HG03378 (cell line): ENCODE measurements around the gene TNS3.

Experiments
- ATAC-seq: cut with Tn5 transposase; IDR thresholded peaks from one replicate; pipeline ENCODE4 v1.9.1; 2021; ENCODE audit warnings: mild to moderate bottlenecking, moderate library complexity; ENCODE audit not compliant: unreplicated experiment

The TNS3 gene

DNA sequence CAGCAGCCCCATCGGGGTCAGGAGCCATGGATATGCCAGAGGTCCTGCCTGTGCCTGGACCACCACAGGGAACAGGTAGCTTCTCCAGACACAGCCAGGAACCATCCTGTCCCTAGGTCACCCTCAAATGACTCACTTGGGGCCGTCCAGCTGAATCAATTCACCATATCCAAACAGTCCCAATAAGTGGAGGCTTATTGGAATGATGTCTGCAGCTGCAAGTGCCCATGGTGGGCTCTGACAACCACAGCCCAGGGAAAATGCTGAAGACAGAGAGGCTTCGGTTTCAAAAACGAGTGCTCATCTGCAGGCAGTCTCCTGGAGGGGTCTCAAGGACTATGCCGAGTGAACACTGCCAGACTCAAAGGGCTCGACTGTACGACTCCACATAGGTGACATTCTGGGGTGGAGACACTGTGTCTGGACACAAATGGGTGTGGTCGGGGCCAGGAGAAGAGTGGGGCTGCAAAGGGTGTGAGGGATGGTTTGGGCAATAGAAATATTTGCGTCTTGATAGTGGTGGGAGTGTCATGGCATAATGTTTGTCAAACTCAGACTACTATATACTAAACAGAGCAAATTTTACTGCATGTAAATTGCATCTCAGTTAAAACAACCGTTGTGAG is 204.8 kb downstream of the TNS3 start:
- ATAC-seq, result no peak

GRCh38 chr7:47375121-47375938 is 206.6 kb downstream of the TNS3 start:
- no peak for ATAC-seq

DNA sequence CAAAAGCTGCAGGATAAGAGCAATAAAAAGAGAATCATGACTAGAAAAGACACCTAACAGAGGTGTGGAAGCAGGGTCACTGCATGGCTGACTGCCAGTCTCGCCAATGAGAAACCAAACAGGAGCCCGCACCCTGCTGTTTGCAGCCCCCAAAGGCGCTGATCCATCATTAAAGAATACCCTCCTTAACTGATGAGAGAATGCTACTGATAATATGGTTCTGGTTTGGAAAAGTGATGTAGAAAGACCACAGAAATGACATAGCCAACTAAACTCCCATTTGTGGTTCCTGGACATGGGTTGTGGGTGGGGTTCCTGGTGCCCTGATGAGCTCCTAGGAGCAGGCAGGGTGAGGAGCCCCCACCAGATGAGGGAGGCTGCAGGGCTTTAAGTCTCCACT is 207.4 kb downstream of the TNS3 start:
- no peak for ATAC-seq

DNA sequence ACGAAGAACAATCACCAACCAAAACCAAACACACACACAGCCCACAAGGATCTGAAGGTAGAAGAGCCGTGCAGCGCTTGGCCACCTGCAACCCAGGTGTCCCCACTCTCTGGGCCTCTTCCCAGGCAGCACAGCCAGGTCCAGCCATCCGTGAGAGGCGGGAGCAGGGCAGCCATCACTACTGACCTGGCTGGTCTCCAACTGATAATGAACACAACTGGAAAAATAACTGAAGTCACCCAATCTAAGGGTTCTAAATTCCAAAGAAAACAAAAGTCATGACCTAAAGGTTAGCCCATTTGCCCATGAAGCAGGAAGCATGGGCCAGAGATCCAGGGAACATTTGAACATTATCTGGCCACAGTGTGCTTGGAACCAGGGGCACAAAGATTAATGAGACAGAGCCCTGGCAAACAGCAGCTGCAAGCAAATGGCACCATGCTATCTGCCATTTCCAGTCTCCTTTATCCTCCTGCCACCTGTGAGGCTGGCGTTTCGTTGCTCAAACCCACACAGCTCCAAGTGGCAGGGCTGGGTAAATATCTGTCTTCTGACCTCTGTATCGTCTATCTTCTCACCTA is 207.9 kb downstream of the TNS3 start:
- ATAC-seq, result no peak

DNA sequence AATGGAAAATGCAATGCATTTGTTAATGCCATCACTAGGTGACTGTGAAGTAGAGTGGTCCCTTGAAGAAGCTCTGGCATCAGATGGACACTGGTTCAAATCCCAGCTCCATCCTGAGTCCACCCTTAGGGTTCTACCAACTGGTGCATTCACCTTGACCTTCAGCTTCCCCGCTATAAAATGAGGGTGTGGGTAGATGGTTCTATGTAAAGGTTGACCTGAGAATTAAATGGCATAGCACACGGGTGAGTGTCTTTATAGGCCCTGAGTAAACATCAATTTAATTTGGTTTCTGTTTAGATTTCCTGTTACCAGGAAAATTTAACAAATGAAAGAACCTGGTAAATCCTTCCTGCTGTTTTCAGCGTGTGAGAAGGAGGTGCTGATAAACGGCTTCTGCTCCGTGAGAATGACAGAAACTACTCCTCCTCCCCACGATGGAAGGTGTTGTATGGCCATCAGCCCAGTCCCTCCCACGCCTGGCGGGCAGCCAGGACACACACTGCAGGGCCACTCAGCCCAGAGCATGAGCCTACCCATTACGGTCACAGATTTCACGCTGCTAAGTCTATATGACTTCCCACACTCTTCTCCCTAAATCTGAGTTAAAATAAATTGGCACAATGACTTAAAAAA is 210.1 kb downstream of the TNS3 start:
- no peak for ATAC-seq

GRCh38 chr7:47371317-47371716 is 210.6 kb downstream of the TNS3 start:
- ATAC-seq, result no peak

DNA sequence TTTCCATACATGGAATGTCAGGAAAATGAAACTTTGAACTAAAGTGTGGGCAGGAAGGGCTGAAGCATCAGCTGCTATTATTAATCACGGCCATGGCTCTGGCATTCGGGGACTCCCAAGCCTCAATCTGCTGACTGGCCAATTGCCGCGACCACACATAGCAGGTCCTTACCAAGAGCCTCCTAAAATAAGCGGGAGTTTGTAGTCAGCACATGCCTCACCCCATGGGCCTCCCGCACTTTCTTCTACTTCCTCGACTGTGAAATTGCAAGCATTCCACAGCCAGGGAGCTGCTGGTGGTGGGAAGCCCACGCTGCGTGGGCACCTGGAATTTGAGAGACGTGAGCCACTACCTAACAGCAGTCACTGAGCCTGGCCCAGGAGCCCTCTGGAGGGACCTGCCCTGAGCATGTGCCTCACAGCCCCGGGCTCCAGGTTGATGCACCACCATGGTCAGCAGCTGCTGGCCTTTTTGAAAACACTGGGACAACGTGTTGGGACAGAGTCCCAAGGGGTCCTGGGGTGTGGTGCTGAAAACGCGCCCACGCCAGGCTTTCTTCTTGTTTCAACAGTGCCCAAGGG is 211.4 kb downstream of the TNS3 start:
- no peak for ATAC-seq

GRCh38 chr7:47369736-47370135 is 212.2 kb downstream of the TNS3 start:
- ATAC-seq, result no peak

DNA sequence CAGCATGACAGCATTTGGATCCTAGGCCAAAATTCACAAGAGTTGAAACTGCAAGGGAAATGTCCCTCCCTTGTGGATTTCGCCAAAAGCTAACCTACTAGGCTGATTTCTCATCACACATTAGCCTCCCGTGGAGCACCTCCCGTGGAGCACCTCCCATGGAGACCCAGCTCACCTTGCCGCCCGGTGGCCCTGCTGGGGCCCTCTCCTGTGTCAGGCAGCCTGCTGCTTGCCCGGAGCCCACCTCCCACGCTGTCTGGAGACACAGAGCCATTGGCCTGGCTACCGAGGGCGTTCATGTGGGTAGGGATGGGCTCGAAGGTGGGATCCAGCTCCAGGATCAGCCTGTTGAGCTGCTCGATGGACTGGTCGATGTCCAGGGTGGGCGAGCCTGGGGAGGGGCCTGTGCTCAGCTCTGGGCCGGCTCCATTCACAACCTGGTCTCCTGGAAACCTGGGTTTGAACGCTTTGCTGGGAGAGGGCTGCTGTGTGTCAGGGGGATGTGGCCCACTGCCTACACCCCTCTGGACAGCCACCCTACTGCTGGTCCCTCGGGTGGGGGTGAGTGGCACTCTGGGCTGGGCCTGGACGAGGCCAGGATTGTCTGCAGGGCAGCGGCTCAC is 213.6 kb downstream of the TNS3 start:
- ATAC-seq, result no peak

DNA sequence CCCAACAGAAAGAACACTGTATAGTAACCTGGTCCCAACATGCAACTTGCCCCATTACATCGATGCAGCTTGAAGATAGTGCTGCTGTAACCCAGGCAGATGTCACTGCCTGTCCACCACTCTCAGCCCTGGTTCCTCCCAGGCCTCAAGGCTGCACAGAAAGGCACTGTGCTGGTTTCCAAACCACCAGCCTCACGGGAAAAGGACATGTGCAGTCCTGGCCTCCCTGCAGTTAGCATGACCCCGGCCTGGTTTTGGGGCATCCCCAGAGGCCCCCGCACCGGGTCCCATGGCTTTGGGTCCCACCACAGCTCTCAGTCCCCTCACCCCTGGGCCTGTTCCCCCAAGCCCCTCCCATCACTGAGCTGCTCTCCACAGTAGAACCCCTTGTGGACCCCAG is 214.5 kb downstream of the TNS3 start:
- no peak for ATAC-seq

- no peak for ATAC-seq
These were observed 215.0 kb downstream of the TNS3 start for GRCh38 chr7:47366960-47367359.

- no peak for ATAC-seq
These were observed 215.7 kb downstream of the TNS3 start for GRCh38 chr7:47366211-47366610.

DNA sequence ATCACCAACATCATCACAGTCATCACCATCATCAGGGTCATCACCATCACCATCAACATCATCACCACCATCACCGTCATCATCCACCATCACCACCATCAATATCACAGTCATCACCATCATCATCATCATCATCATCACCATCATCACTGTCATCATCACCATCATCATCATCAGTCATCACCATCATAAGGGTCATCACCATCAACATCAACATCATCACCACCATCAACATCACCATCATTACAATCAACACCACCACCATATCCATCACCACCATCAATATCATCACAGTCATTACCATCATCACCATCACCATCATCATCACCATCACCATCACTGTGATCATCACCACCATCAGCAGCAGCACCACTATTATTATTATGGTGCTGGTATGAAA is 218.9 kb downstream of the TNS3 start:
- no peak for ATAC-seq

GRCh38 chr7:47361746-47362215 is 220.1 kb downstream of the TNS3 start:
- ATAC-seq, result no peak

DNA sequence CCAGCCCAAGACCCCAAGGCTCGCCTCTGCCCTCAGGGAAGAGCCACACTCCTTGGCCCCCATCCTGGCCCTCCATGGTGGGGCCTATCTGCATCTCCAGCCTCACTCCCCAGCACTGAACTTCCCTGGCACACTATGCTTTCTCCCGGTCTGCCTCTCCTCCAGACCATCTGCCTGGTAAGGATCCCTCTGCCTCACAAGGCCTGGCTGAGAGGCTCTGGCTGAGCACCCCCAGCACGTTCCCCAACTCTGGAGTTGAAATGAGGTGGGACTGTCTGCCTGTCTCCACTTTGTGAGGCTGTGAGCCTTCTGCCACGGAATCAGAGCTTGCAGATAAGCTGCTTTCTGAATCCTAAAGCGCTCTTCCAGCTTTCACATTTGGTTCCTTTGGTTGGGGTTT is 220.7 kb downstream of the TNS3 start:
- ATAC-seq, result no peak

GRCh38 chr7:47360301-47360900 is 221.5 kb downstream of the TNS3 start:
- ATAC-seq, result no peak

- ATAC-seq, result no peak
These were observed 222.8 kb downstream of the TNS3 start for GRCh38 chr7:47358944-47359588.

GRCh38 chr7:47358357-47358756 is 223.6 kb downstream of the TNS3 start:
- ATAC-seq, result no peak

DNA sequence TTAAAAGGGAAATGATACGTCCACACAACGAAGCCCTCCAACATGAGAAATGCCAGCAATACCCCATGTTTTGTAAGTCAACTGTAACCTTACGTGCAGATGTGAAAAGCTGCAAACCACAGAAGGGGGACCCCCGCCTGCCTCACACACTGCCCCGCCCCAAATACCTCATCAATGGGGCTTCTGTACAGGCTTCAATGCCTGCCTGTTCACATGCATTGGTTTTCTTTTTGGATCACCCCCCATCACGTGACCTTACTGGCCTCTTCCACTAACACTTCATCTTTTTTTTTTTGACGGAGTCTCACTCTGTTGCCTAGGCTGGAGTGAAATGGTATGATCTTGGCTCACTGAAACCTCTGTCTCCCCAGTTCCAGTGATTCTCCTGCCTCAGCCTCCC is 224.0 kb downstream of the TNS3 start:
- no peak for ATAC-seq

GRCh38 chr7:47357361-47357760 is 224.6 kb downstream of the TNS3 start:
- no peak for ATAC-seq
